HG03342 (cell line): ENCODE measurements around the gene PRIM2.
A peak's percentile ranks its signal among the peaks of the same experiment; 100 is the strongest.
"Not testable (repeated sequence)": the region's sequence is repeated elsewhere in the genome, so short reads cannot be mapped to it uniquely, and the experiment has no call there.

Experiments
- ATAC-seq: cut with Tn5 transposase; IDR thresholded peaks from one replicate; pipeline ENCODE4 v1.9.1; 2021; ENCODE audit warnings: mild to moderate bottlenecking, moderate library complexity; ENCODE audit not compliant: unreplicated experiment

Gene PRIM2

GRCh38 chr6:57577023-57577422 lies 259.6 kb downstream of the PRIM2 start:
- not testable (repeated sequence) for ATAC-seq

- not testable (repeated sequence) for ATAC-seq
Measured at GRCh38 chr6:57579489-57579888, 262.1 kb downstream of the PRIM2 start.

- not testable (repeated sequence) for ATAC-seq
Measured at GRCh38 chr6:57581586-57581985, 264.2 kb downstream of the PRIM2 start.

- not testable (repeated sequence) for ATAC-seq
Measured at GRCh38 chr6:57601105-57601504, 283.7 kb downstream of the PRIM2 start.

- not testable (repeated sequence) for ATAC-seq
Measured at GRCh38 chr6:57605303-57605702, 287.9 kb downstream of the PRIM2 start.

GRCh38 chr6:57606331-57606730 lies 288.9 kb downstream of the PRIM2 start:
- ATAC-seq = not testable (repeated sequence)

GRCh38 chr6:57610612-57611011 lies 293.2 kb downstream of the PRIM2 start:
- ATAC-seq = not testable (repeated sequence)

- not testable (repeated sequence) for ATAC-seq
Measured at GRCh38 chr6:57618959-57619358, 301.5 kb downstream of the PRIM2 start.

- ATAC-seq = not testable (repeated sequence)
Measured at GRCh38 chr6:57631773-57632172, 314.3 kb downstream of the PRIM2 start.

- ATAC-seq = not testable (repeated sequence)
Measured at GRCh38 chr6:57658526-57658925, 341.1 kb downstream of the PRIM2 start.

GRCh38 chr6:57659794-57660193 lies 342.4 kb downstream of the PRIM2 start:
- not testable (repeated sequence) for ATAC-seq

GRCh38 chr6:57660940-57661339 lies 343.5 kb downstream of the PRIM2 start:
- peak; percentile 80 for ATAC-seq

- ATAC-seq = not testable (repeated sequence)
Measured at GRCh38 chr6:57668108-57668507, 350.7 kb downstream of the PRIM2 start.

- not testable (repeated sequence) for ATAC-seq
Measured at GRCh38 chr6:57671237-57671636, 353.8 kb downstream of the PRIM2 start.

GRCh38 chr6:57671937-57672627 lies 354.7 kb downstream of the PRIM2 start:
- not testable (repeated sequence) for ATAC-seq

GRCh38 chr6:57673281-57673680 lies 355.9 kb downstream of the PRIM2 start:
- ATAC-seq = not testable (repeated sequence)

- ATAC-seq = not testable (repeated sequence)
Measured at GRCh38 chr6:57675386-57675785, 358.0 kb downstream of the PRIM2 start.

GRCh38 chr6:57696382-57696781 lies 379.0 kb downstream of the PRIM2 start:
- ATAC-seq = not testable (repeated sequence)
